ENCODE results near the gene FLVCR2. TPM values are rescaled to one million over a fixed set of nuclear protein-coding genes. Genes with fewer than 3 reads are reported as not detected.

The FLVCR2 gene
- polyA plus RNA-seq, 3 donors: 1.2 to 5.1 (median 1.3) TPM

DNA sequence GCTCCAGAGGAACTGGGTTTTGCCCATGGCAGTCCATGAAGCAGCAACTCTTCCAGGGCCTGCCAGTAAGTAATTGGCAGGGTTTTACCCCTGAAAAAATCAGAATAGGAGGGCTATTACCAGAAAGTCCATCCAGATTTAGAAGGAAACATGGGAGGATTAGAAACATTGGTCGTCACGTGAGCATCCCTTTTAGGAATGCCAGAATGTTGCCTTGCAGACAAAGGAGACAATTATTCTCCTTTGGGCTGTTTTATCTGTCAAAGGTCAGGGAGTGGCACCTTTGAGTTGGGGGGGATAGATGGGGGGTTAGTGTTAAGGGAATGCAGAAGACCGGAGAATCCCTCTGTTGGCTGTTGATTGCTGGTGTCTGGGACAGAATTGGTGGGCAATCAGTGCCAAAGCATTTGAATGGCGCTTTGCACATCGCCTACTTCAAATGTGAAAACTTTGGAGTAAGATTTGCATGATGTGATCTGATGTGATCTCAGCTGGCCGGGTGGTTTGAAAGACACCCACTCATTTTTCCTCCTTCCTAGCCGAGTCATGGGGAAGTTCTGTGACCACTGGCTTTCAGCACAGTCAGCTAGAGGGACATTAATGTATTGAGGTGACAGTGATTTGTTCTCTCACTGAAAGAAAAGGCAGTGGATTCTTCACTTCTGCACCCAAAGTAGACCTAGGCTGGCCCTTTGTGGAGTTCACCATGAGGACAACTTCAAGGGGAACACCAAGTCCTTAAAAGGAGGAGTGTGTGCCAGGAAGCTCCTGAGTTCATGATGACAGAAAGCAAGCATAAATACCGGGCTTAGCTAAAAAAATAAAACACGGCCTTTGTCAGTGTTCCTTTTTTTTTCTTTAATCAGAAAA lies 31.4 kb downstream of the FLVCR2 start:
- H3K27ac ChIP-seq (ENCODE audit: low read depth, low read length): no peak overlapping the region
- WGBS, 3 donors: 56 to 68% (median 66%) methylated on average over 9 of the region's 9 CpGs

GRCh38 chr14:75610834-75611233 lies 32.4 kb downstream of the FLVCR2 start:
- H3K27ac ChIP-seq (ENCODE audit: low read depth, low read length): no peak overlapping the region
- 69 to 84% (median 69%) methylated on average over 4 of the region's 4 CpGs for WGBS, 3 donors

DNA sequence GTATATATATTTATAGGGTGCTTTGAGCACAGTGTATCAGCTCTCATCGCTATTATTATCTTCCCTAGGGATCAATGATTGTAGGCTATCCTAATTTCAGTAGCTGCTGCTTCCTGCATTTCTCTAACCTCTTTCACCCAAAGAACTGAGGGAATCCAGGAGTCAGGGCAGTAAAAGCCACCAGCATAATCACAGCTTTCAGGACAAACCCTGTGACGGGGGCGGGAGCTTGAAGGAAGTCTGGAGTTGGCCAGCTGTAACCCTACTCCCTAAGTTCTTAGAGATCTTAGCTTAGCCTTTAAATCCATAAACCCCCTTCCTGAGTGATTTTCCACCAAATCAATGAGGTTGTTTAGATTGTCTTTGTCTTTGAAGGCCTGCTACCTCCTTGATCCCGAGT lies 33.7 kb downstream of the FLVCR2 start:
- H3K27ac ChIP-seq (ENCODE audit: low read depth, low read length): no peak overlapping the region
- 79 to 87% (median 81%) methylated on average over 4 of the region's 4 CpGs for WGBS, 3 donors

GRCh38 chr14:75614179-75614578 lies 35.8 kb downstream of the FLVCR2 start:
- H3K27ac ChIP-seq (ENCODE audit: low read depth, low read length): no peak overlapping the region
- 41 to 61% (median 48%) methylated on average over 4 of the region's 4 CpGs for WGBS, 3 donors

GRCh38 chr14:75615200-75615599 lies 36.8 kb downstream of the FLVCR2 start:
- no peak overlapping the region for H3K27ac ChIP-seq (ENCODE audit: low read depth, low read length)
- 50 to 81% (median 62%) methylated on average over 4 of the region's 4 CpGs for WGBS, 3 donors

DNA sequence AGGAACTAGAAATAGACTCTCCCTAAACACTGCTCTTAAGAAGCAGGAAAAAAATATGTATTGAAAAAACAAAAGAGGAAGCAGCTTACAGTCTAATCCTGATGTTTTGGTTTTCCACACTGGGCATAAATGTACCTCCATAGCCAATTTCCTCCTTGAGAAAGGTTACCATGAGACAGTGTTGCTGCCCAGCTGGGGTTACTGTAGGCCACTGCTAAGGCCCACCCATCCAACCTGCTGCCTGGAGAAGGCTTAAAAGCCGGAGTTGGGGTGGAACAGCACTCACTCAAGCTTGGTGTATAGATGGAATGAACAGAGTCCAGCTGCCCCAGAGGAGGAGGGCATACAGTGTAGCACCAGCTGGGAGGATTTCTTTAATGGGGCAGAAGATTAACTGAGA lies 41.1 kb downstream of the FLVCR2 start:
- 93% methylated on average over 1 of the region's 1 CpG for WGBS, 3 donors
- H3K27ac ChIP-seq (ENCODE audit: low read depth, low read length): no peak overlapping the region

DNA sequence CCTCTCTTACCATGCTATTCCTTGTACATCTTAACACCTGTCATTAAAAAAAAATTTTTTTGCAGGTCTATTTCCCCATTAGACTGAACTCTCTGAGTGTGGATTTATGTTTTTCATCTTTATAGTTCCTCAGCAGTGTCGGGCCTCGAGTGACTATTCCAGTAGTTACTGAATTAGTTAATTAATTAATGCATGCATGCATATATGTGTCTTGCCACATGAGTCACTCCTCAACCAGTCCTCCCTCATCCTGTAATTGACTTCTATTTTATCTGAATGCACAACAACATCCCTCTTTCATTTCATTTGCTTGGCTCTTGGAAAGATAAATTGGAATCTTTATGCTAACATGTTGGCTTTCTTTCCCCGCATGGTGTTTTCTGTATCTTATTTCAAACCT lies 46.6 kb downstream of the FLVCR2 start:
- 95 to 99% (median 97%) methylated on average over 3 of the region's 3 CpGs for WGBS, 3 donors
- no peak overlapping the region for H3K27ac ChIP-seq (ENCODE audit: low read depth, low read length)

GRCh38 chr14:75626396-75626795 lies 48.0 kb downstream of the FLVCR2 start:
- 88 to 95% (median 93%) methylated on average over 3 of the region's 3 CpGs for WGBS, 3 donors
- H3K27ac ChIP-seq (ENCODE audit: low read depth, low read length): no peak overlapping the region

DNA sequence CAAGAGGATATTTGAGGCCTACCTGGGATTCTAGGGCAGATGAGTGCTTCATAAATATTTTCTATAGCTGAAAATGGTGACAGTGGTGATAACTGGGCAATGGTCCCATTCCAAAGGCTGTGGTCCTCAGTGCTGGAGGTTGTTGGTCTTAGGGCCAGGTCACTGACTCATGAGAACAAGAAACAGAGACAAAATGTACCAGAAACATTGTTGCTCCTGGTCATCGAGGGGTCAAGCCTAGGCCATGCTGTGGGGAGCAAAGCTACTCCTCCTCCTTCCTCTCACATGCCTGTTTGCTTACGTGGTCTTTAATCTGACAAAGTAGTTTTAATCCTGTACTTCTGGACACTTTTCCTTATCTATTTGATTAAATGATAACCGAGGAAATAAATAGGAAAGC lies 48.4 kb downstream of the FLVCR2 start:
- WGBS, 3 donors: 63 to 73% (median 73%) methylated on average over 3 of the region's 3 CpGs
- H3K27ac ChIP-seq (ENCODE audit: low read depth, low read length): no peak overlapping the region

GRCh38 chr14:75627406-75627805 lies 49.0 kb downstream of the FLVCR2 start:
- H3K27ac ChIP-seq (ENCODE audit: low read depth, low read length): no peak overlapping the region
- 72 to 85% (median 83%) methylated on average over 4 of the region's 4 CpGs for WGBS, 3 donors

DNA sequence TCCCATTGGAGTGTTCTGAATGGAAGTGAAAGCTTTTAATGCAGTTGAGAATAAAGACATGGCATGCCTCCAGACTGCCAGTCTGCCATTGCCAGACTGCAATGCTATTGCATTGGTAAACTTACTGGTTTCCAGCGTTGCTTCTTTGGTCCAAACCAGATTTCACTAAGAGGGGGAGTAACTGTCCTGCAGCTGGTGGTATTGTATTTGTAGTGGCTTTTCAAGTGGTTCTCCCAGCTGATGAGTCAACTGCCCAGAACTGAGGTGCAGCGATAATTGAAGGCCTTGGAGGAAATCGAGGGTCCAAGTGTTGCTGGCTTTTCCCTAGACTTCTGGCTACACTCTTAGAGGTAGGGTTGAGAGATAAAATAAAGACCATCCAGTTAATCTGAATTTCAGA lies 50.4 kb downstream of the FLVCR2 start:
- WGBS, 3 donors: 86 to 94% (median 90%) methylated on average over 3 of the region's 3 CpGs
- H3K27ac ChIP-seq (ENCODE audit: low read depth, low read length): no peak overlapping the region

DNA sequence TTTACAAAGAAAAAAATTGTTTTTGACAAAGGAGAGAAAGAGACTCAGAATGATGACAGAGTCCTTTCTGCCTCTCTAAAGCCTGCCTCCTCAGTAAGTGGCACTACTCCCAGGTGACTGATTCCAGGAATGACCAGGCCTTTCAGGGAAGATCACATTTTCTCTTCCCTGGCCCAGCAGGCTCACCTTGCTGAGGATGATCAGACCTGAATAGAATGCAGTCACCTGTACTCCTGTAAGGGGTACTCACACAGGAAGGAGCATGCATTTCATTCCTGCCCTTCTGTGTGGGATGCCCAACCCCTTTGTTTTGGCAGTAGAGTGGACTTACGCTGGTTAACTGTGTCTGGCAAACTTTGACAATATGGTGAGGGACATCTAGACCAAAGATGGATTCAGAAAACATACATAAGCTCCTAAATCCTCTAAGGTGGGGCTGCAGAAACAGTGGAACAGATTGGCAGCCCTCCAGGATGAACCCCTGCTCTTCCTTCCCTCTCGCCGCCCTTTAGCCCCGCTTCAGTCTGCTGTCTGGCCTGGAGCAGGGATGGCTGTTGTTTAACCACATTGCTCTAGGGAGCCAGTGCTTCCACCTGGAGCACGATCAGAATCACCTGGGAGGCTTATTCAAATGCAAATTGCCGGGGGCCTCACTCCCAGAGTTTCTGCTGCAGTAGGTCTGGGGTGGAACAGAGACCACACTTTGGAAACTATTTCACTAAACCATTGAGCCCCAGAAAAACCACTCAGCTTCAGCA lies 52.5 kb downstream of the FLVCR2 start:
- H3K27ac ChIP-seq (ENCODE audit: low read depth, low read length): no peak overlapping the region
- 79 to 89% (median 81%) methylated on average over 6 of the region's 6 CpGs for WGBS, 3 donors

DNA sequence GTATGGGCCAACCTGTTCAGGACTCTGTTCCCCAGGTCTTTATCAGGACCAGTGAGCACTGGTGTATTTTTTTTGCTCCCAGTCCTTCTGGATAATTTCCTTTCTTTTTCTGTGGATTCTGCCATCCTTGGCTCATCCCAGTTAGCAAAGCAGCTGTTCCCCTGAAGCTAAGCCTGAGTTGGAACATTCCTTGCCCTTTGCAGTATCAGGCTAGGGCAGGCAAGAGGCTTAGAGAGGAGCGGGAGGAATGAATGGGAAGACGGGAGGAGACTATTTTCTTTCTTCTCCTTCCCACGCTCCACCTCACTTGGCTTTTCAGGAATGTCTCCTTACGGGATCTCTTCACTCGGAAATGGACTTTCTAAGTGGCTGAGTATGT lies 53.0 kb downstream of the FLVCR2 start:
- no peak overlapping the region for H3K27ac ChIP-seq (ENCODE audit: low read depth, low read length)
- 67 to 87% (median 78%) methylated on average over 5 of the region's 5 CpGs for WGBS, 3 donors

- H3K27ac ChIP-seq (ENCODE audit: low read depth, low read length): no peak overlapping the region
- WGBS, 3 donors: 82 to 92% (median 86%) methylated on average over 5 of the region's 5 CpGs
Measured at GRCh38 chr14:75634848-75635247, 56.4 kb downstream of the FLVCR2 start.

GRCh38 chr14:75636100-75636692 lies 57.8 kb downstream of the FLVCR2 start:
- no peak overlapping the region for H3K27ac ChIP-seq (ENCODE audit: low read depth, low read length)
- WGBS, 3 donors: 65 to 73% (median 70%) methylated on average over 13 of the region's 13 CpGs

GRCh38 chr14:75640876-75641275 lies 62.5 kb downstream of the FLVCR2 start:
- WGBS, 3 donors: 80 to 90% (median 85%) methylated on average over 3 of the region's 3 CpGs

GRCh38 chr14:75643985-75644384 lies 65.6 kb downstream of the FLVCR2 start:
- H3K27ac ChIP-seq (ENCODE audit: low read depth, low read length): no peak overlapping the region
- 27 to 68% (median 67%) methylated on average over 4 of the region's 4 CpGs for WGBS, 3 donors

More at GRCh38 chr14:75640876-75641275, 62.5 kb downstream of the FLVCR2 start:
- no peak overlapping the region for H3K27ac ChIP-seq (ENCODE audit: low read depth, low read length)

- no peak overlapping the region for H3K27ac ChIP-seq (ENCODE audit: low read depth, low read length)
Measured at GRCh38 chr14:75645056-75645455, 66.6 kb downstream of the FLVCR2 start.

DNA sequence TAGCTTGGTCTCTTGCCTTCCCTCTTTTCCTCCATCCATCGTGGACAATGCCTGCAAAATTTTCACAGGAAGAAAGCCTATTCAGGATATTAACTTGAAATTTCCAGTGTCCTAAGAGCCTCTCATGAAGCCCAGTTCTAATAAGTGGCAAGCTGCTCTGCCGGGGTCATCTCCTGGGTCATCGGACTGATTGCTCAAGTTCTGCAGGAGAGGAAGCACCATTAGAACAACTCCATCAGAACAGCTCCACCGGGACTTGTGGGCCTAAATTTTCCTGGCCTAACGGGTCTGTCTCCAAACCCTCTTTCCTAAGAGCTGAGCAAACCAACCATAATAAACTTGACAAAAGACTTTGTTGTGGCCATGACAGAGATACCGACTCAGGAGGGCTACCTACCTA lies 68.3 kb downstream of the FLVCR2 start:
- 66 to 89% (median 74%) methylated on average over 6 of the region's 6 CpGs for WGBS, 3 donors
- H3K27ac ChIP-seq (ENCODE audit: low read depth, low read length): no peak overlapping the region

All from adipose tissue (tissue), 3 donors.